OCI-LY7 (cell line): ENCODE results near the gene BBC3.

Experiments used
- CTCF ChIP-seq: fragments of 200-600 bp; sonication (generic); conservative IDR thresholded peaks from 2 replicates; pipeline ENCODE4 v1.5.1; 2014; ENCODE audit warnings: mild to moderate bottlenecking, antibody characterized with exemption, low read length, moderate library complexity, mixed read lengths
- EZH2phosphoT487 ChIP-seq: fragments of 200-600 bp; sonication (generic); IDR thresholded peaks from 2 replicates; pipeline ENCODE4 v1.6.1; 2018; ENCODE audit warnings: low read depth, borderline replicate concordance, mild to moderate bottlenecking, mixed run types, antibody characterized with exemption, low read length, moderate library complexity, mixed read lengths

- TF ChIP-seq CTCF, result peak; percentile 99
- no peak for TF ChIP-seq EZH2phosphoT487
Measured at GRCh38 chr19:47247308-47247990, 16.4 kb upstream of the BBC3 start.
